ENCODE measurements around the gene TRAPPC14. TPM values are rescaled to one million over a fixed set of nuclear protein-coding genes. Genes with fewer than 3 reads are reported as not detected.

TRAPPC14 gene, protein sequence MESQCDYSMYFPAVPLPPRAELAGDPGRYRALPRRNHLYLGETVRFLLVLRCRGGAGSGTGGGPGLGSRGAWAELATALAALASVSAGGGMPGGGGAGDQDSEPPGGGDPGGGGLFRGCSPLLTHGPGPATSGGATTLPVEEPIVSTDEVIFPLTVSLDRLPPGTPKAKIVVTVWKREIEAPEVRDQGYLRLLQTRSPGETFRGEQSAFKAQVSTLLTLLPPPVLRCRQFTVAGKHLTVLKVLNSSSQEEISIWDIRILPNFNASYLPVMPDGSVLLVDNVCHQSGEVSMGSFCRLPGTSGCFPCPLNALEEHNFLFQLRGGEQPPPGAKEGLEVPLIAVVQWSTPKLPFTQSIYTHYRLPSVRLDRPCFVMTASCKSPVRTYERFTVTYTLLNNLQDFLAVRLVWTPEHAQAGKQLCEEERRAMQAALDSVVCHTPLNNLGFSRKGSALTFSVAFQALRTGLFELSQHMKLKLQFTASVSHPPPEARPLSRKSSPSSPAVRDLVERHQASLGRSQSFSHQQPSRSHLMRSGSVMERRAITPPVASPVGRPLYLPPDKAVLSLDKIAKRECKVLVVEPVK
- 4.8 and 7.1 TPM in 2 replicates for total RNA-seq

DNA sequence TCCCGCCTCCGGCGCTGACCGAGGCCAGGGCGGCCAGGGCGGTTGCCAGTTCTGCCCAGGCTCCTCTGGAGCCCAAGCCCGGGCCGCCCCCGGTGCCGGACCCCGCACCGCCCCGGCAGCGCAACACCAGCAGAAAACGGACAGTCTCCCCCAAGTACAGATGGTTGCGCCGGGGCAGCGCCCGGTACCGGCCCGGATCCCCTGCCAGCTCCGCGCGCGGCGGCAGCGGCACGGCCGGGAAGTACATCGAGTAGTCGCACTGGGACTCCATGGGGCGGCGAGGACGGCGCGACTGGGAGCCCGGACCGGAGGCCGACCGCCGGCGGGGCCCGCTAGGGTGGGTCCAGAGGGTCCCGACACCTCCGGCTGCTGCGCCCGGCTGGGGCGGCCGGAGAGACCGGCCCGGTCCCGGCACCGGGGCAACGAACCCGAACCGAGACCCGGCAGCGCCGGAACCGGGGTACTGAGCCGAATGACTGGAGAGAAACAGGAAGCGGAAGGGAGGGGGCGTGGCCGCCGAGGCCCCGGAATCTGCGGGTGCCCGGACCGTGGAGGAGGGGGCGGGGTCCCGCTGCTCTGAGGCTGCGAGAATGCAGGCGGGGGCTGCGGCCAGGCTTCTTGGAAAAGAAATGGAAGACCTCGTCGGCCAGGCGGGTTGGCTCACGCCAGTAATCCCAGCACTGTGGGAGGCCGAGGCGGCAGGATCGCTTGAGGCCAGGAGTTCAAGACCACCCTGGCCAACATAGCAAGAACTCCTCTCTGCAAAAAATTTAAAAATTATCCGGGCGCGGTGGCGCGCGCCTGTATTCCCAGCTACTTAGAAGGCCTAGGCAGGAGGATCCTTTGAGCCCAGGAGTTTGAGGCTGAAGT is at the start of gene TRAPPC14:
TRAPPC14 (minus strand) TSS at position 495 of the 870 bp plus-strand sequence; CDS start at position 271, 224 bp downstream.

GRCh38 chr7:100177045-100178001 is 18.8 kb upstream of the TRAPPC14 start, which contains the start of the genes GPC2 and STAG3:
GPC2 (minus strand) TSS chr7:100177381; CDS start chr7:100177199, 182 bp downstream.
STAG3 (plus strand) TSS chr7:100177918; CDS start chr7:100180557, 2,639 bp downstream.

GRCh38 chr7:100148559-100149328 is 9.8 kb downstream of the TRAPPC14 start, which contains the start of gene LAMTOR4:
LAMTOR4 (plus strand) TSS chr7:100148918; CDS start chr7:100148973, 55 bp downstream.

DNA sequence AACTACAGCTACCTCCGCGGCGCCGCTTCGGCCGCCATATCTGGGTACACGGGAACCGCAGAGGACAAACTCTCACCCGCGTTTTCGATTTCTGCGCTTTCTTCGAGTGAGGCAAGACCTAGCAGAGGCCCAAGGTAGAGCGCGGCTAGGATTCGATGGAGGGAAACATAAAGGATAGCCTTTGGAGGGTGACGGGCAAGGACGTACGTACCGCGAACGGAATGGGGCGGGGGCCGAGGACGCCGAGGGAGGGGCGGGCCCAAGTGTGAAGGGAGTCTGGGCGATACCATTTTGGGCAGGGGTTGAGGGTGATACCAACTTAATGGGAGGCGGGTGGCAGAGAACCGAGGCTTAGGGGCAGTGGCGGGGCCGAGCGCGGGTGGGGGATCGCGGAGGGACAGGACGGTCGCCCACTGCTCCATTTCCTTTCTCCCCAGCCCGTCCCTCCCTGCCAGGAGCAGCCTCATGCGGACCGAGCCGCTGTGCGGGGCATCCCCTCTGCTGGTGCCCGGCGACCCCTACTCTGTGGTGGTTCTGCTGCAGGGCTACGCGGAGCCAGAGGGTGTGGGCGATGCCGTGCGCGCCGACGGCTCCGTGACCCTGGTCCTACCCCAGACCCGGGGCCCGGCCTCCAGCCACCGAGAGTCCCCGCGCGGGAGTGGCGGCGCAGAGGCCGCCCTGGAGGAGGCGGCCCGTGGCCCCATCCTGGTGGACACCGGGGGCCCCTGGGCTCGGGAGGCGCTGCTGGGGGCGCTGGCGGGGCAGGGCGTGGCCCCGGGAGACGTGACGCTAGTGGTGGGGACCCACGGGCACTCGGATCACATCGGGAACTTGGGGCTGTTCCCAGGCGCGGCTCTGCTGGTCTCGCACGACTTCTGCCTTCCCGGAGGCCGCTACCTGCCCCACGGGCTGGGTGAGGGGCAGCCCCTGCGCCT is 31.3 kb downstream of the TRAPPC14 start, which contains the start of gene MBLAC1:
MBLAC1 (plus strand) TSS at position 37 of the 935 bp plus-strand sequence; CDS start at position 466, 429 bp downstream.

DNA sequence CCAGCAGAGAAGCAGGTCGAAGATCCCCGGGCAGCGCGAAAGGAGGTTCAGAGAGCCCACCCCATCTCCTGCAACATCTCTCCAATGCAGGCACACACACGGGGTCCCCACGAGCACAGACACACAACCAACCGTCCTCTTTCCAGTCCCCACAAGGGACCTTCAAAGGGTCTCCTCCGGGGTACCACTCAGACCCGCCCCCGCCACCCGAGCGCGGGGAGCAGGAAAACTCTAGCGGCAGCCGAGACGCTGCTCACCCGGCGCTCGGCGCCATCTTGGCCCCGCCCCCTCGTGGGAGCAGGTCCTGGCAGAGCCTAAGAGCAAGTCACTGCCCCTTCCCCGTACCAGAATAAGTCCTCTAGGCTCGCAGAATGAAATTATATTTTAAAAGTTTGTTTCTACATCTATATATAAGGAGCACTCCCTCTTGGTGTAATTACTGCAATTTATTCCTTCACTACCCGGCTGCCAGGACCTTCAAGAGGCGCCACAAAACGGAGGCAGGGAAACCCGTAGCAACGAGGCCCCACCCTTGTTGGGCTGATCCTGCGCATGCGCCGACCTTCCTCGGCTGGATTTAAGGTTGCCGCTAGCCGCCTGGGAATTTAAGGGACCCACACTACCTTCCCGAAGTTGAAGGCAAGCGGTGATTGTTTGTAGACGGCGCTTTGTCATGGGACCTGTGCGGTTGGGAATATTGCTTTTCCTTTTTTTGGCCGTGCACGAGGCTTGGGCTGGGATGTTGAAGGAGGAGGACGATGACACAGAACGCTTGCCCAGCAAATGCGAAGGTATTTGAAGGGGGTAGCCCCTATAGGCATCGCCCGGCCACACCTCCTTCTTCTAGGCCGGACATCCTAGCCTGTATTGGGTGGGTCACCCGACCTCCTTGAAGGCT is 39.2 kb downstream of the TRAPPC14 start, which contains the start of the genes CNPY4 and TAF6:
CNPY4 (plus strand) TSS at position 563 of the 898 bp plus-strand sequence; CDS start at position 674, 111 bp downstream.
TAF6 (minus strand) TSS at position 287 of the 898 bp plus-strand sequence. CDS start 5,149 bp downstream, outside the sequence.

Other genes with a start within 250 kb of the TRAPPC14 start
- 38.3 and 46.0 TPM in 2 replicates for gene TRIM4, start 239.2 kb downstream of the TRAPPC14 start, total RNA-seq
- gene GJC3, start 229.1 kb downstream of the TRAPPC14 start, total RNA-seq: not detected in 2 replicates
- not detected in 2 replicates for gene AZGP1, start 182.7 kb downstream of the TRAPPC14 start, total RNA-seq
- 44.7 and 48.1 TPM in 2 replicates for gene ZKSCAN1, start 143.1 kb downstream of the TRAPPC14 start, total RNA-seq
- 10.2 and 13.9 TPM in 2 replicates for gene ZSCAN21, start 108.9 kb downstream of the TRAPPC14 start, total RNA-seq
- 24.9 and 32.3 TPM in 2 replicates for gene ZNF3, start 77.0 kb downstream of the TRAPPC14 start, total RNA-seq
- 74.6 and 113 TPM in 2 replicates for gene COPS6, start 69.8 kb downstream of the TRAPPC14 start, total RNA-seq
- 16.7 and 118 TPM in 2 replicates for gene MCM7, start 57.3 kb downstream of the TRAPPC14 start, total RNA-seq
- 33.2 and 53.1 TPM in 2 replicates for gene AP4M1, start 57.1 kb downstream of the TRAPPC14 start, total RNA-seq
- gene TAF6, start 39.4 kb downstream of the TRAPPC14 start, total RNA-seq: 65.5 and 69.7 TPM in 2 replicates
- gene CNPY4, start 39.1 kb downstream of the TRAPPC14 start, total RNA-seq: 31.3 and 37.7 TPM in 2 replicates
- gene MBLAC1, start 31.8 kb downstream of the TRAPPC14 start, total RNA-seq: 2.5 and 3.6 TPM in 2 replicates
- gene LAMTOR4, start 9.8 kb downstream of the TRAPPC14 start, total RNA-seq: 59.9 and 108 TPM in 2 replicates
- gene GAL3ST4, start 9.9 kb upstream of the TRAPPC14 start, total RNA-seq: 4.1 and 12.7 TPM in 2 replicates
- gene GPC2, start 18.7 kb upstream of the TRAPPC14 start, total RNA-seq: 1.8 and 2.6 TPM in 2 replicates
- 0.66 and 1.6 TPM in 2 replicates for gene STAG3, start 19.2 kb upstream of the TRAPPC14 start, total RNA-seq
- gene PVRIG, start 61.2 kb upstream of the TRAPPC14 start, total RNA-seq: 0.17 TPM in 1 of 2 replicates, not detected in the other
- not detected in 2 replicates for gene SPDYE3, start 149.0 kb upstream of the TRAPPC14 start, total RNA-seq
- gene PILRB, start 199.4 kb upstream of the TRAPPC14 start, total RNA-seq: 7.8 and 8.9 TPM in 2 replicates
- gene PILRA, start 214.8 kb upstream of the TRAPPC14 start, total RNA-seq: 0.15 and 0.50 TPM in 2 replicates

Measured in smooth muscle cell of trachea (primary cell).